Measurements from ENCODE around the gene FGD4.

FGD4 gene

GRCh38 chr12:32606443-32606842, 207.1 kb downstream of the FGD4 start:
- DNase-seq (ENCODE audit: low read depth) = no peak

- DNase-seq (ENCODE audit: low read depth) = no peak
These were observed 210.6 kb downstream of the FGD4 start for GRCh38 chr12:32609966-32610365.

- DNase-seq (ENCODE audit: low read depth) = no peak
These were observed 212.6 kb downstream of the FGD4 start for GRCh38 chr12:32611986-32612385.

GRCh38 chr12:32612658-32613614, 213.6 kb downstream of the FGD4 start:
- no peak for DNase-seq (ENCODE audit: low read depth)

- DNase-seq (ENCODE audit: low read depth) = no peak
These were observed 216.1 kb downstream of the FGD4 start for GRCh38 chr12:32615441-32615840.

- no peak for DNase-seq (ENCODE audit: low read depth)
These were observed 218.2 kb downstream of the FGD4 start for GRCh38 chr12:32617534-32617933.

GRCh38 chr12:32618115-32618514, 218.8 kb downstream of the FGD4 start:
- no peak for DNase-seq (ENCODE audit: low read depth)

GRCh38 chr12:32627976-32628375, 228.6 kb downstream of the FGD4 start:
- DNase-seq (ENCODE audit: low read depth) = no peak

- no peak for DNase-seq (ENCODE audit: low read depth)
These were observed 242.0 kb downstream of the FGD4 start for GRCh38 chr12:32641287-32641901.

- no peak for DNase-seq (ENCODE audit: low read depth)
These were observed 245.1 kb downstream of the FGD4 start for GRCh38 chr12:32644431-32644830.

GRCh38 chr12:32647275-32647674, 247.9 kb downstream of the FGD4 start:
- no peak for DNase-seq (ENCODE audit: low read depth)

- DNase-seq (ENCODE audit: low read depth) = no peak
These were observed 251.2 kb downstream of the FGD4 start for GRCh38 chr12:32650508-32650907.

- no peak for DNase-seq (ENCODE audit: low read depth)
These were observed 252.0 kb downstream of the FGD4 start for GRCh38 chr12:32651151-32651955.

GRCh38 chr12:32651956-32652210, 252.5 kb downstream of the FGD4 start:
- no peak for DNase-seq (ENCODE audit: low read depth)

GRCh38 chr12:32659908-32660440, 260.6 kb downstream of the FGD4 start:
- DNase-seq (ENCODE audit: low read depth) = no peak

- DNase-seq (ENCODE audit: low read depth) = no peak
These were observed 262.3 kb downstream of the FGD4 start for GRCh38 chr12:32661706-32662105.

GRCh38 chr12:32662665-32663064, 263.3 kb downstream of the FGD4 start:
- no peak for DNase-seq (ENCODE audit: low read depth)

GRCh38 chr12:32666018-32666417, 266.7 kb downstream of the FGD4 start:
- no peak for DNase-seq (ENCODE audit: low read depth)

- no peak for DNase-seq (ENCODE audit: low read depth)
These were observed 270.2 kb downstream of the FGD4 start for GRCh38 chr12:32669584-32669983.

- DNase-seq (ENCODE audit: low read depth) = no peak
These were observed 272.8 kb downstream of the FGD4 start for GRCh38 chr12:32671930-32672780.

- peak; percentile 90 for DNase-seq (ENCODE audit: low read depth)
These were observed 279.9 kb downstream of the FGD4 start, which contains the start of gene DNM1L for GRCh38 chr12:32679091-32679919. Gene DNM1L (plus strand): TSS chr12:32679301. CDS start chr12:32679364, 63 bp downstream.
